GM12873 (cell line): ENCODE measurements around the gene KIF18B.

Source experiments
- TF ChIP-seq, protein P1 (sequence below): IDR thresholded peaks from 2 replicates; pipeline ENCODE4 v1.5.1; 2012; ENCODE audit warnings: low read depth, mild to moderate bottlenecking, moderate library complexity, low read length, control low read depth; ENCODE audit not compliant: insufficient read depth; ENCODE audit errors: missing control alignments

KIF18B gene

DNA sequence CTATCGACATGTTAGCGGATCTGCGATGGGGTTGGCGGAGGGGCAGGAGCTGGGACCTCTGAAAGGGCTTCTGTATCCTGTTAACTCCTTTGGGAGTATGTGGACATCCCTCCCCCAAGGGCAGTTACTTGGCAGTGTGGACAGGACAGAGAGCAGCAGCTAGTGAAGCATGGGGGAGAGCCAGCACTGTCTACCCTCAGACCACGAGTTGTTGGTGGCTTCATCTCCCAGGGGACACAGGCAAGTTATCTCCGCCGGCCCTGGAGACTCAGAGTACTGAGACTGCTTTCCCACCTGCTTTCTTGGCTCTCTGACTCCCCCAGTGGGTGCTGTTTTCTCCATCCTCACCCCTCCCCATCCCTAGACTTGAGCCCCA, 27.0 kb downstream of the KIF18B start:
- TF ChIP-seq, protein P1, sequence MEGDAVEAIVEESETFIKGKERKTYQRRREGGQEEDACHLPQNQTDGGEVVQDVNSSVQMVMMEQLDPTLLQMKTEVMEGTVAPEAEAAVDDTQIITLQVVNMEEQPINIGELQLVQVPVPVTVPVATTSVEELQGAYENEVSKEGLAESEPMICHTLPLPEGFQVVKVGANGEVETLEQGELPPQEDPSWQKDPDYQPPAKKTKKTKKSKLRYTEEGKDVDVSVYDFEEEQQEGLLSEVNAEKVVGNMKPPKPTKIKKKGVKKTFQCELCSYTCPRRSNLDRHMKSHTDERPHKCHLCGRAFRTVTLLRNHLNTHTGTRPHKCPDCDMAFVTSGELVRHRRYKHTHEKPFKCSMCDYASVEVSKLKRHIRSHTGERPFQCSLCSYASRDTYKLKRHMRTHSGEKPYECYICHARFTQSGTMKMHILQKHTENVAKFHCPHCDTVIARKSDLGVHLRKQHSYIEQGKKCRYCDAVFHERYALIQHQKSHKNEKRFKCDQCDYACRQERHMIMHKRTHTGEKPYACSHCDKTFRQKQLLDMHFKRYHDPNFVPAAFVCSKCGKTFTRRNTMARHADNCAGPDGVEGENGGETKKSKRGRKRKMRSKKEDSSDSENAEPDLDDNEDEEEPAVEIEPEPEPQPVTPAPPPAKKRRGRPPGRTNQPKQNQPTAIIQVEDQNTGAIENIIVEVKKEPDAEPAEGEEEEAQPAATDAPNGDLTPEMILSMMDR: no peak

DNA sequence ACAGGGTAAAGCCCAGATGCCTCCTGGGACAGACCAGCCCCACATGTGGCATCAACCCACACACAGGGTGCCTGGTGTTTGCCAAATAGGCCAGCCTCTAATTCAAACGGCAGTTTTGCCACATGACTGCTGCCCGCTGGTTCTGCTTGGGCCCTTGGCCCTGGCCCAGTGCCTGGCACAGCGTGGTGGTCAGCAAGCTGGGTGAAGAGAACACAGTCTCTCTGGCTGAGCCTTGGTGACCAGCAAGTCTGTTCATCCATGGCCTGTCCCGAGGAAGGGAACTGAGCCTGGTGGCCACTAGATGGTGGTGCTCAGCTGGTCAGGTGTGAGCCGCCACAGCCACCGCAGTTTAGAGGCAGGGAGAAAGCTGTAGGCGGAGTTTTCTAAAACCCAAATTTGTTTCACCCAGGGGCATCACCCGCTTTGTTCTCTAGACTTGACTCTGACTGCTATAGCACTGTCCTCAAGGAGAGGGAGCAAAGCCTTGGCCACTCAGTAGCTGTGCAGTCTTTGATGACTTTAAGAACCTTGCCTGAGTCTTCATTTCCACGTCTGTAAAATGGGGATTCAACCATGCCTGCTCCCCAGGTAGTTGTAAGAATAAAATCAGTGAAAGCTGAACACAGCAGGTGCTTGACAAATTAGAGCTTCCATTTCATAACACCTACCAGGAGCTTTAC, 27.5 kb downstream of the KIF18B start:
- TF ChIP-seq, protein P1: peak; percentile 89

DNA sequence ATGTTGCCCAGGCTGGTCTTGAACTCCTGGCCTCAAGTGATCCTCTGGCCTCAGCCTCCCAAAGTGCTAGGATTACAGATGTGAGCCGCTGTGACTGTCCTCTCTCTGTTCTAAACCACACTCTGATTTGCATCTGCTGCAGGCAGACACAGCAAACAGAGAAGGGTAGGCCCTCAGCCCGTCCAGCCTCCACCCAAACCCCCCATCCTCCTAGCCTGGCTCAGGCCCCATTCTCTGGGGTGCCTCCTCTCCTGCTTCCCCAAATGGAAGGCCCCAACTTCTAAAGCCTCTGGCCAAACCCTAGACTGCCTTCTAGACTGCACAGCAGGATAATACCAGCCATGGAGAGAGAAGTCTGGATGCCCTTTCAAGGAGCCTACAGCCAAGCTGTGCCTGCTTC, 28.2 kb downstream of the KIF18B start:
- TF ChIP-seq, protein P1: no peak

DNA sequence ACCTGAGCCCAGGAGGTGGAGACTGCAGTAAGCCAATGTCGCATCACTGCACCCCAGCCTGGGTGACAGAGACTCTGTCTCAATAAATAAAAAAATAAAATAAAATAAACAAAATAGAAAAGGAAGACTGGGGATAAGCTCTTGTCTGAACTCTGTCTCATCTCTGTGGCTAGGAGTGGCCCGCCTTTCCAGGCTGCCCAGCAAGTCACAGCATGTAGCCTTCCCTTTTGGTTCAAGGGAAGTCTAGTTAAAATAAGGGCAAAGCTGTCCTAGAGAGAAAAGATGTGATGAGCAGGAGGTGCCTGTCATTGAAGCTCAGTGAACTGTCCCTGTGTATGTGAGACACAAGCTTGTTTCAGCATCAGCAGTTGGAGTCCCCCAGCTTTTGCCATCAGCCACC, 29.6 kb downstream of the KIF18B start:
- TF ChIP-seq, protein P1: no peak

DNA sequence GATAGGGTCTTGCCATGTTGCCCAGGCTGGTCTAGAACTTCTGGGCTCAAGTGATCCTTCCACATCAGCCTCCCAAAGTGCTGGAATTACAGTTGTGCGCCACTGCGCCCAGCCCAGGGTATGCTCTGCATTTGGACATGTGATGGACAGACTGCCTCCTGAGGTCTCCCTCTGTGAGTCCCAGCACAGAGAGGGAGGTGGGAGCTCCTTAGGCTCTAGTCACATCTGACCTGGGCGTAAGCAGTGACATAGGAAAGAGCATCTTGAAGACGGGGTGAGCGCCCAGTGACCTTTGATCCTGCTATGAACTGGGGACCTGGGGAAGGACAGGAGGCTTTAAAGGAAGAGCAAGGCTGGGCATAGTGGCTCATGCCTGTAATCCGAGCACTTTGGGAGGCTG, 30.1 kb downstream of the KIF18B start:
- TF ChIP-seq, protein P1: no peak

DNA sequence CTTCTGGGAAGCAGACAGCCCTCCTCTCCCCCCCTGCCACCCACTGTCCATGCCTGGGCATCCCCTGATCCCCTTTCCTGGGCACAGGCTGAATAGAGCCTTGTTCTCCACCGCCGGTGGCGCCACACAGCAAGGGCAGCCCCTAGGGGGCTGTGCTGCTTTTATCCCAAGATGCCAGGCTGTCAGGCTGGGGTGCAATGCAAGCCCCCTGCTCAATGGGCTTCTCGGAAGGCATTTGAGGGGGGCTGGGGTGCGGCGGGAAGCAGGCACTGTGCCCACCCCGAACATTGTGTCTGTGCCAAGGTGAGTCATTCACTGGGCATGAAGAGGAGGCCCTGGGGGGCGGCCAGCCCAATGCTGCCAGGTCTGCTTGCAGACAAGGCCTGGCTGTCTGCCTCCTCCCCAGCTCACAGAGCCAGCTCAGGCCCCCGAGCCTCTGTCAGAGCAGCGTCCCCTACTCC, 30.8 kb downstream of the KIF18B start:
- TF ChIP-seq, protein P1: no peak

DNA sequence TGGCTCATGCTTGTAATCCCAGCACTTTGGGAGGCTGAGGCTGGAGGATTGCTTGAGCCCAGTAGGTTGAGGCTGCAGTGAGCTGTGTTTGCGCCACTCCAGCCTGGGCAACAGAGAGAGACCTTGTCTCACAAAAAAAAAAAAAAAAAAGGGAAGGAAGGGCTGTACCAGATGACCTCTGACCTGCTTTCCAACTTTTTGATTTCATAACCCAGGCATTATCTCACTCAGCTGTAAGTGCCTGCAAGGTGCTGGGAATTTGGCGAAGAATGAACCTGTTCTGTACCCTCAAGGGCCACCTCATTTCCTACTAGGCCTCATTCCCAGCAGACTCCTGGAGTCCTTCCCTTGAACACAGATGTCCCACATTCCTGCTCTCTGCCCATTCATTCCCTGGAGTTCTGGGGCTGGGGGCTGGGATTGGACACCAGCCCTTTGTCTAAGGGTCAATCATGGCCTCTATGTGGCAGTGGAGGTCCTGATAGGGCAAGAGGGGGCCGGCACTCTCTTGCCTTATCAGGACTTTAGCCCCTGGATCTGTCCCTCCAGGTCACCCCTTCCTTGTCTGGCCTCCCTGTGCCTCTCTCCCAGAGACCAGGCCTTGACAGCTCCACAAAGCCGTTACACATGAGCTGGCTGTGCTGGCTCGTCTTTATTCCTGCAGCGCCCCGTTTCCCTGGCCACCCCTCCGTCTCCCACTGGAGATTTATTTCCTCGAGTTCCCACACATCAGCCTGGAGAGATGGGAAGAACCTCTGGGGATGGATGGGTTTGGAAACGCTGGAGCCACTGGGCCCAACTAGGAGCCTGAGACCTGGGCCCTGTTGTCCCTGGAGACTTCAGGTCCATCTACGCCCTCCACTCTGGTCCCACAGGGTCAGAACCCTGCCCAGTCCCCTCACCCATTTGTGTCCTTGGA, 31.5 kb downstream of the KIF18B start:
- TF ChIP-seq, protein P1: no peak
